H1 (cell line): Measurements from ENCODE around the gene PCDHGA7. TPM values are rescaled to one million over a fixed set of nuclear protein-coding genes. Genes with fewer than 3 reads are reported as not detected.

Experiments
- ATF2 ChIP-seq: IDR thresholded peaks from 2 replicates; pipeline ENCODE4 v1.6.1; 2012; ENCODE audit warnings: low read length, inconsistent platforms
- GABPA ChIP-seq: IDR thresholded peaks from 2 replicates; pipeline ENCODE4 v1.6.1; 2011; ENCODE audit warnings: mild to moderate bottlenecking, low read length, moderate library complexity, borderline replicate concordance; ENCODE audit not compliant: insufficient read depth
- GTF2F1 ChIP-seq: IDR thresholded peaks from 2 replicates; pipeline ENCODE4 v1.6.1; 2012; ENCODE audit warnings: low read depth, low read length, improper control_type of control experiment, borderline replicate concordance
- KDM1A ChIP-seq: fragments of 200-600, 300-600 bp; sonication (generic); IDR thresholded peaks from 2 replicates; pipeline ENCODE4 v1.7.1; 2016; ENCODE audit warnings: mild to moderate bottlenecking, low read length, borderline replicate concordance
- POU5F1 ChIP-seq: IDR thresholded peaks from 2 replicates; pipeline ENCODE4 v1.6.1; 2011; ENCODE audit warnings: low read depth, mild to moderate bottlenecking, low read length, moderate library complexity
- RFX5 ChIP-seq: IDR thresholded peaks from 2 replicates; pipeline ENCODE4 v1.6.1; 2011; ENCODE audit warnings: low read depth, low read length, improper control_type of control experiment, borderline replicate concordance
- SUZ12 ChIP-seq: fragments of 200-600 bp; sonication (generic); IDR thresholded peaks from 2 replicates; pipeline ENCODE4 v1.6.1; 2012; ENCODE audit warnings: mild to moderate bottlenecking, inconsistent platforms, low read length, moderate library complexity, mixed read lengths
- polyA plus RNA-seq, 7 experiments: library from polyadenylated mRNA; depleted of rRNA in 3 of 7; stranded (reverse) in 5 of 7; unstranded in 2 of 7; fragments of >200 nt in 5 of 7; fragments of 200-250 nt in 2 of 7; gene quantifications; 1 replicate in 5 of 7; 2 replicates in 1 of 7; 4 replicates in 1 of 7; pipeline versions ENCODE4 v1.2.1 to v1.2.3, GENCODE V29; 2011 to 2013; ENCODE audit warnings: missing spikeins in 2 of 7, mixed read lengths in 2 of 7
- total RNA-seq: library from RNA; stranded (reverse); fragmentation: NEBNext Ultra II Directional; extraction: Animal tissue kit (Norgen Biotek cat#: 25700); gene quantifications from 2 replicates; pipeline ENCODE4 v1.2.1, GENCODE V29; 2021

The PCDHGA7 gene
- total and polyA plus RNA-seq, 2 of the 8 experiments (the other 6 are each of a cell fraction or from before 2014, with no cell fraction given): 0.39 to 1.1 TPM

- no peak for TF ChIP-seq GABPA
- TF ChIP-seq ATF2: no peak
- no peak for TF ChIP-seq POU5F1
- no peak for TF ChIP-seq SUZ12
- no peak for TF ChIP-seq RFX5
- no peak for TF ChIP-seq GTF2F1
- no peak for TF ChIP-seq KDM1A
These were observed at the start of gene PCDHGA7 (continued) for GRCh38 chr5:141382469-141383294.
